Measurements from ENCODE around the gene SGPP2. TPM values are rescaled to one million over a fixed set of nuclear protein-coding genes. Genes with fewer than 3 reads are reported as not detected.

Gene SGPP2
- total RNA-seq, 3 donors from 2014 or later, result 0.32 to 8.8 (median 1.3) TPM

DNA sequence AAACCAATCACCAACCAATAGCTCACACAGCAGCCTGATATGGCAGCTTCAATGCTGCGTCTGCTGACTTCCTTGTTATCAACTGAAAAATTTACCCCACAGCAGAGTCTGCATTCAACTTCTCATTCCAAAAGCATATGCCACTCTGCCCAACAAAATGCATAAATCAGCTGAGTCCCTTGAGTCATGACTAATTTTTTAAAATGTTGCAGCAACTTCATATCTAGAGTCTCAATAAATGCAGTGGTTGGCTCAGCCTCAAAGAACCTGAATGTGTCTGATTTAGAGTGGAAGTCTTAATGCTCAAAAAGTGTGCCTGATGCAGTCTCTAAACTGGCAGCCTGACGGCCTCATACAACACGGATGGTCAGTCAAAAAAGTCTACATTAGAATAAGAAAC, 185.0 kb downstream of the SGPP2 start:
- Histone ChIP-seq H3K27ac (no peak overlapping the region), H3K36me3 (no peaks in the 10 kb centered on the region), H3K4me1 (no peaks in the 10 kb centered on the region), H3K9me3 (no peaks in the 10 kb centered on the region), H3K4me3 (no peak overlapping the region), H3K27me3 (no peaks in the 10 kb centered on the region)
- intact Hi-C loops (cut with DNase I; ENCODE audit: low total_unique reads), result no loop called here
- no peak for TF ChIP-seq POLR2AphosphoS5 (IDR thresholded peaks at IDR 0.05)
- no peak for TF ChIP-seq POLR2A (IDR thresholded peaks at IDR 0.05)
- TF ChIP-seq, protein P1, sequence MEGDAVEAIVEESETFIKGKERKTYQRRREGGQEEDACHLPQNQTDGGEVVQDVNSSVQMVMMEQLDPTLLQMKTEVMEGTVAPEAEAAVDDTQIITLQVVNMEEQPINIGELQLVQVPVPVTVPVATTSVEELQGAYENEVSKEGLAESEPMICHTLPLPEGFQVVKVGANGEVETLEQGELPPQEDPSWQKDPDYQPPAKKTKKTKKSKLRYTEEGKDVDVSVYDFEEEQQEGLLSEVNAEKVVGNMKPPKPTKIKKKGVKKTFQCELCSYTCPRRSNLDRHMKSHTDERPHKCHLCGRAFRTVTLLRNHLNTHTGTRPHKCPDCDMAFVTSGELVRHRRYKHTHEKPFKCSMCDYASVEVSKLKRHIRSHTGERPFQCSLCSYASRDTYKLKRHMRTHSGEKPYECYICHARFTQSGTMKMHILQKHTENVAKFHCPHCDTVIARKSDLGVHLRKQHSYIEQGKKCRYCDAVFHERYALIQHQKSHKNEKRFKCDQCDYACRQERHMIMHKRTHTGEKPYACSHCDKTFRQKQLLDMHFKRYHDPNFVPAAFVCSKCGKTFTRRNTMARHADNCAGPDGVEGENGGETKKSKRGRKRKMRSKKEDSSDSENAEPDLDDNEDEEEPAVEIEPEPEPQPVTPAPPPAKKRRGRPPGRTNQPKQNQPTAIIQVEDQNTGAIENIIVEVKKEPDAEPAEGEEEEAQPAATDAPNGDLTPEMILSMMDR (IDR thresholded peaks at IDR 0.05), result no peak
- no peak for DNase-seq (ENCODE audit: low spot score in 2 of 2)

Other genes starting within 250 kb of the SGPP2 start
- 1 to 10 TPM in 2 of 3 donors, under 1 TPM in 1; 0.29 to 2.9 (median 2.3) TPM for gene PAX3, start 125.5 kb upstream of the SGPP2 start, total RNA-seq
- gene FARSB, start 231.5 kb downstream of the SGPP2 start, total RNA-seq, result 10 to 100 TPM; 11.8 to 19.0 (median 18.7) TPM
- gene MOGAT1, start 247.1 kb downstream of the SGPP2 start, total RNA-seq, result under 1 TPM in 1 of 3 donors, not detected in 2; 0.98 TPM